Nephron (organoid): ENCODE data around the gene ADAMTSL3.
A peak's percentile ranks its signal among the peaks of the same experiment; 100 is the strongest.

ENCODE experiments used
- H3K27ac Mint-ChIP-seq, 3 experiments: 2 replicates each; pipeline ENCODE4 v1.8.0; 2020; ENCODE audit warnings: mixed read lengths in 3 of 3, mild to moderate bottlenecking in 2 of 3, moderate library complexity in 1 of 3
- H3K27me3 Mint-ChIP-seq: 2 replicates; pipeline ENCODE4 v1.8.0; 2021; ENCODE audit warnings: low read depth, mild to moderate bottlenecking, moderate library complexity, mixed read lengths
- H3K36me3 Mint-ChIP-seq: 2 replicates; pipeline ENCODE4 v1.8.0; 2020; ENCODE audit warnings: low read depth, mixed read lengths
- H3K4me1 Mint-ChIP-seq: 2 replicates; pipeline ENCODE4 v1.8.0; 2020; ENCODE audit warnings: mixed read lengths
- H3K4me3 Mint-ChIP-seq, 3 experiments: 2 replicates each; pipeline ENCODE4 v1.8.0; 2020; ENCODE audit warnings: mild to moderate bottlenecking in 3 of 3, mixed read lengths in 3 of 3, moderate library complexity in 2 of 3
- H3K9me3 Mint-ChIP-seq: 2 replicates; pipeline ENCODE4 v1.8.0; 2020; ENCODE audit warnings: mixed read lengths
- TF ChIP-seq, protein P1 (sequence below), 3 experiments: fragments of 200-600 bp; sonication (generic); IDR thresholded peaks; one replicate each; pipeline ENCODE4 v1.5.0; 2021; ENCODE audit warnings: antibody characterized with exemption in 3 of 3; ENCODE audit not compliant: unreplicated experiment in 3 of 3

Gene ADAMTSL3

DNA sequence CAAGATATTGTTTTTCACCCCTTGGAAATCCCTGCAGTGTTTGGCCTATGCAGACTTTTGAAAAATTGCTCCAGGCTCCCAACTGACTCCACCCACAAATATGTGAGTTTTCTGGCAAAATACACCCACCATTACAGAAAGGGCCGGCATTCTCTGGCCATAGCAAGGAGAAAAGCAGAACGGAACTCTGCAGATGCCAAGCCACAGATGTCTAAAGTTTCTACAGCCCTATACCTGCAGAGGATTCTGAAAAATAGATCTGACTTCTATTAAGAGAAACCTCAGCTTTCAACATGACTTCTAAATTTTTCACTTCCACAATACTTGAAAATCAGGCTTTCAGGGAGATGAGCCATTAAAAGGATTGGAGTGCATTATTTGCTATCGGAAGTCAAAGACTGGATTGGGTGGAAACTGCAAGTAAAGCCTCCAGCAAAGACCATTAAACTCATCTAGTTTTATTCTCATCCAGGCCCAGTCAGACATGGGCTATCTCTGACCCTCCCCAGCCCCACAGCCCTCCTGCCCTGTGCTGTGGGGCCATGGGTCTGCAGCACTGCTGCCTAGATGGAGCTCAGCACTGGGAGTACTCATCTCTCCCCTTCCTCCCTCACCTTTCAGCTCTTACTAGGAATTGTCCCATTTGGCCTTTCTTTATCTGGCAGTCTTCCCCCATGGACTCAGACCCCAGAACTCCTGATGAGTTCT, 338.6 kb downstream of the ADAMTSL3 start:
- H3K27me3 Mint-ChIP-seq: no peaks in the 10 kb centered on the region
- H3K4me3 Mint-ChIP-seq: no peak overlapping the region
- peaks cover 13% of the 10 kb centered on the region for H3K4me1 Mint-ChIP-seq
- peak overlapping the region in 1 of 3 experiments; percentile 18 for H3K27ac Mint-ChIP-seq
- TF ChIP-seq, protein P1, sequence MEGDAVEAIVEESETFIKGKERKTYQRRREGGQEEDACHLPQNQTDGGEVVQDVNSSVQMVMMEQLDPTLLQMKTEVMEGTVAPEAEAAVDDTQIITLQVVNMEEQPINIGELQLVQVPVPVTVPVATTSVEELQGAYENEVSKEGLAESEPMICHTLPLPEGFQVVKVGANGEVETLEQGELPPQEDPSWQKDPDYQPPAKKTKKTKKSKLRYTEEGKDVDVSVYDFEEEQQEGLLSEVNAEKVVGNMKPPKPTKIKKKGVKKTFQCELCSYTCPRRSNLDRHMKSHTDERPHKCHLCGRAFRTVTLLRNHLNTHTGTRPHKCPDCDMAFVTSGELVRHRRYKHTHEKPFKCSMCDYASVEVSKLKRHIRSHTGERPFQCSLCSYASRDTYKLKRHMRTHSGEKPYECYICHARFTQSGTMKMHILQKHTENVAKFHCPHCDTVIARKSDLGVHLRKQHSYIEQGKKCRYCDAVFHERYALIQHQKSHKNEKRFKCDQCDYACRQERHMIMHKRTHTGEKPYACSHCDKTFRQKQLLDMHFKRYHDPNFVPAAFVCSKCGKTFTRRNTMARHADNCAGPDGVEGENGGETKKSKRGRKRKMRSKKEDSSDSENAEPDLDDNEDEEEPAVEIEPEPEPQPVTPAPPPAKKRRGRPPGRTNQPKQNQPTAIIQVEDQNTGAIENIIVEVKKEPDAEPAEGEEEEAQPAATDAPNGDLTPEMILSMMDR (IDR thresholded peaks at IDR 0.05; ENCODE audit: unreplicated experiment in 3 of 3): no peak
- no peaks in the 10 kb centered on the region for H3K9me3 Mint-ChIP-seq
- H3K36me3 Mint-ChIP-seq: no peaks in the 10 kb centered on the region

DNA sequence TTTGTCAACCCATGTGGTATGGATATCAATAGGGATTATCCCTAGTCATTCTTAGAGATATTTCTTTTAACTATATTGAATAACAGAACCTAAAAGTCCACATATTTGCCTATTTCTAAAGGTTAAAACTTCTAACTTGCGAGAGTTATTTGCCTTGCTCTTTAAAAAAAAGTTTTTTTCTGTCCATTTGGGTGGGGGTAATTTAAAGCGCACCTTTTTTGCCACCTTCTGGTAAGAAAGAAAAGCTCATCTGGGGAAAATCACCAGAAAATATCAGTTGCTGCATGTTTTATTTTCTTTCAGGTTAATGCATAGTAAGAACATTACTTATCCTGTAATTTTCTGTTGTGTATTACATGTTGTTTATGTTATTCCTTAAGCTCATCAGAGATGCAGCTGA, 339.7 kb downstream of the ADAMTSL3 start:
- Mint-ChIP-seq H3K9me3 (no peaks in the 10 kb centered on the region), H3K36me3 (no peaks in the 10 kb centered on the region), H3K4me3 (no peak overlapping the region), H3K27ac (no peak overlapping the region), H3K27me3 (no peaks in the 10 kb centered on the region), H3K4me1 (peaks cover 13% of the 10 kb centered on the region)
- TF ChIP-seq, protein P1 (IDR thresholded peaks at IDR 0.05; ENCODE audit: unreplicated experiment in 3 of 3): no peak

DNA sequence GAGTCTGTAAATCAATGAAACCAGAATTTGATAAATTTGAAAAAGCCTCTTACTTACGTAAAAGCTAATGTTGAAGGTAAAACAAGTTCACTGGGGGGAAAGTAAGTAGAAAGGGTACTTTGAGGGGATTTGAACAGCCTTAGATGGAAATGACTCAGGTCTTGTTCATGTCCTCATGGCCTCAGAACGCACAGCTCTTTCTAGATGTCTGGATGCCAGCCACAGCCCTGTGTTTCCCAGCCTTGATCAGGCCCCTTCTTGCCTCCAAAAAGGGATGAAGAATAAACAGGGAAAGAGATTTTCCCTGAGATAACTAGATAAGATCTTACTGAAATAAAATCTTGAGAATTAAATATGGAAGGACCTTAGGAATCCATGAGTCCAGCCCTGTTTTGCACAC, 344.6 kb downstream of the ADAMTSL3 start:
- no peaks in the 10 kb centered on the region for H3K27me3 Mint-ChIP-seq
- H3K9me3 Mint-ChIP-seq: no peaks in the 10 kb centered on the region
- peak overlapping the region in 1 of 3 experiments; percentile 10 for H3K27ac Mint-ChIP-seq
- TF ChIP-seq, protein P1 (IDR thresholded peaks at IDR 0.05; ENCODE audit: unreplicated experiment in 3 of 3): no peak
- no peak overlapping the region for H3K4me3 Mint-ChIP-seq
- no peaks in the 10 kb centered on the region for H3K36me3 Mint-ChIP-seq
- H3K4me1 Mint-ChIP-seq: peaks cover 5% of the 10 kb centered on the region

DNA sequence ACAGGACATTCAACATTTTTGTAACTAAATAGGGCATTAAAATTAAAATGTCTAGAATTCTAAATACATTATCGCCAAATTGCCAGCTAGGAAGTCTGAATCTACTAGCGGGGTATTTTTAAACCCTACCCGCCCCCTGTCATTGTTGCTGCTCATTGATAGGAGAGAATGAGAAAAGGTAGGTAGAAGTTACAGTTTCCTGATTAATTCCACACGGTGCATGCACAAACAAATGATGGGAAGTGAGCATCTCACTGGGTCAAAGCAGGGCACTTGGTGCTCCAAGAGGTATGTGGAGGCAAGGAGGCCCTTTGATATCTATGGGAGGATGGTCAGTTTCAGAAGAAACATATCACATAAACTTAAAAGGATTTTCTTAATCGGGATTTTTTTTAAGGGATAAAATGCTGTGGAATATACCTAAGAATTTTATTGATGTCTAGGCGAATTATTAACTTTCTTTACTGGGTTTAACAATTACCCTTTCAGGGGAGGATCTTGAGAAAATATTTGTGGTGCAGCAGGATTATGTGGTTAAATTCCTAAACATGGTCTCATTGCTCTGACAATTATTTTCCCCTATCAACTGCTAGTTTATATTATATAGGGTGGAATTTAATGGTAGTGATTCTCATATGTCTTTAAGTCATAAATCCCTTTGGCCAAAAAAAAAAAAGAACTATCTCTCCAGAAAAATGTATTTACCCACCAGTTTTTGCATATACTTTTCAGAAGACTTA, 345.6 kb downstream of the ADAMTSL3 start:
- peak overlapping the region; percentile 58 to 61 (median 61) for H3K27ac Mint-ChIP-seq
- no peaks in the 10 kb centered on the region for H3K9me3 Mint-ChIP-seq
- H3K4me1 Mint-ChIP-seq: peaks cover 5% of the 10 kb centered on the region
- H3K27me3 Mint-ChIP-seq: no peaks in the 10 kb centered on the region
- H3K4me3 Mint-ChIP-seq: no peak overlapping the region
- TF ChIP-seq, protein P1 (IDR thresholded peaks at IDR 0.05; ENCODE audit: unreplicated experiment in 3 of 3): no peak
- no peaks in the 10 kb centered on the region for H3K36me3 Mint-ChIP-seq

DNA sequence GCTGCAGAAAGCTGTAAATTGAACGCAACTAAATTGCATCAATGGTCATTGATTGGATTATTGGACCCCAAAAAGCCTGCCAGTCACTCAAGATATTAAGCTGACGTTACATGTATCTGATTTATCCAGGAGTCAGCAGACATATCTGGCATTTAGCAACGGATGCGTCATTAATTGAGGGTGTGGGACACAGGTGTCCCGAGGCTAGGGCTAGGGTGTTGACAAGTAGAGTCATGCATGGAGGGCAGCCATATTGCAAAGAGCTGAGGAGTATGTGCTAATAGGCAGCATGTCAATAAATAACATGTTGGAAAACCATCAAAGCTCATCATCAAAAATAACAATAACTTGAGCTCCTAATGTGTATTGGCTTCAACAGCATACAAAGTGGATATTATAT, 347.1 kb downstream of the ADAMTSL3 start:
- Mint-ChIP-seq H3K4me3 (no peak overlapping the region), H3K4me1 (peaks cover 5% of the 10 kb centered on the region), H3K36me3 (no peaks in the 10 kb centered on the region), H3K27ac (no peak overlapping the region), H3K9me3 (no peaks in the 10 kb centered on the region), H3K27me3 (peaks cover 3% of the 10 kb centered on the region)
- TF ChIP-seq, protein P1 (IDR thresholded peaks at IDR 0.05; ENCODE audit: unreplicated experiment in 3 of 3): no peak
